ENCODE measurements around the gene FHOD3.
"Not testable (repeated sequence)": the region's sequence is repeated elsewhere in the genome, so short reads cannot be mapped to it uniquely, and the experiment has no call there.

Gene FHOD3

DNA sequence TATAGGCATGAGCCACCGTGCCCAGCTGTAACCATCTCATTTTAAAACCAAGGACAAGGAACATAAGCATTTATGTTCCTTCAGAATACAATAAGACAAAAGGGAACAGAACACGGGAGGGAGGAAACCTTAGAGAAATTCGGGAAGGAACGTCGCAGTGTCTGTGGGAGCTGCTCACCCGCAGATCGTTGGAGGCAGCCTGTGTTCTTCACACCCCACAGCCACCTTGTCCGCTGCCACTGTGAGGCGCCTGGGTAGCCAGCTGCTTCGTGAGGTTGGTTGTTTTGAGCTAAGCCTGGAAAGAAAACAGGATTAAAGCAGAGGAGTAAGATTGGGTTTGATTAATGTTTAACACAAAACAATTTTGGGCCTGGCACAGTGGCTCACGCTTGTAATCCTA lies 250.0 kb downstream of the FHOD3 start:
- Histone ChIP-seq H4K20me1 (ENCODE audit: insufficient read depth, low read length) (no peaks in the 10 kb centered on the region), H3K4me3 (ENCODE audit: low read length) (no peak overlapping the region), H3K79me2 (ENCODE audit: low read length) (no peaks in the 10 kb centered on the region), H3K9ac (ENCODE audit: low read length) (no peak overlapping the region), H3K27me3 (replicated peaks; ENCODE audit: insufficient read depth, low read length) (no peaks in the 10 kb centered on the region), H3K36me3 (replicated peaks; ENCODE audit: insufficient read depth, low read length) (no peaks in the 10 kb centered on the region), H2AFZ (ENCODE audit: low read length) (no peak overlapping the region), H3K4me2 (ENCODE audit: low read depth, low read length) (no peak overlapping the region), H3K9me3 (replicated peaks; ENCODE audit: insufficient read depth, low read length) (no peaks in the 10 kb centered on the region), H3F3A (ENCODE audit: insufficient read depth, low read length) (no peaks in the 10 kb centered on the region), H3K9me2 (replicated peaks; ENCODE audit: insufficient read depth, low read length) (no peaks in the 10 kb centered on the region), H3K27ac (ENCODE audit: low read length) (no peak overlapping the region), H3K4me1 (ENCODE audit: low read length) (no peaks in the 10 kb centered on the region)
- TF ChIP-seq, protein P1, sequence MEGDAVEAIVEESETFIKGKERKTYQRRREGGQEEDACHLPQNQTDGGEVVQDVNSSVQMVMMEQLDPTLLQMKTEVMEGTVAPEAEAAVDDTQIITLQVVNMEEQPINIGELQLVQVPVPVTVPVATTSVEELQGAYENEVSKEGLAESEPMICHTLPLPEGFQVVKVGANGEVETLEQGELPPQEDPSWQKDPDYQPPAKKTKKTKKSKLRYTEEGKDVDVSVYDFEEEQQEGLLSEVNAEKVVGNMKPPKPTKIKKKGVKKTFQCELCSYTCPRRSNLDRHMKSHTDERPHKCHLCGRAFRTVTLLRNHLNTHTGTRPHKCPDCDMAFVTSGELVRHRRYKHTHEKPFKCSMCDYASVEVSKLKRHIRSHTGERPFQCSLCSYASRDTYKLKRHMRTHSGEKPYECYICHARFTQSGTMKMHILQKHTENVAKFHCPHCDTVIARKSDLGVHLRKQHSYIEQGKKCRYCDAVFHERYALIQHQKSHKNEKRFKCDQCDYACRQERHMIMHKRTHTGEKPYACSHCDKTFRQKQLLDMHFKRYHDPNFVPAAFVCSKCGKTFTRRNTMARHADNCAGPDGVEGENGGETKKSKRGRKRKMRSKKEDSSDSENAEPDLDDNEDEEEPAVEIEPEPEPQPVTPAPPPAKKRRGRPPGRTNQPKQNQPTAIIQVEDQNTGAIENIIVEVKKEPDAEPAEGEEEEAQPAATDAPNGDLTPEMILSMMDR (IDR thresholded peaks at IDR 0.05; ENCODE audit: low read length), result no peak
- no peak for TF ChIP-seq EZH2phosphoT487 (IDR thresholded peaks at IDR 0.05; ENCODE audit: low read length)
- no peak for TF ChIP-seq EZH2 (optimal IDR thresholded peaks at IDR 0.05; ENCODE audit: low read depth, low read length)
- no peak for DNase-seq

DNA sequence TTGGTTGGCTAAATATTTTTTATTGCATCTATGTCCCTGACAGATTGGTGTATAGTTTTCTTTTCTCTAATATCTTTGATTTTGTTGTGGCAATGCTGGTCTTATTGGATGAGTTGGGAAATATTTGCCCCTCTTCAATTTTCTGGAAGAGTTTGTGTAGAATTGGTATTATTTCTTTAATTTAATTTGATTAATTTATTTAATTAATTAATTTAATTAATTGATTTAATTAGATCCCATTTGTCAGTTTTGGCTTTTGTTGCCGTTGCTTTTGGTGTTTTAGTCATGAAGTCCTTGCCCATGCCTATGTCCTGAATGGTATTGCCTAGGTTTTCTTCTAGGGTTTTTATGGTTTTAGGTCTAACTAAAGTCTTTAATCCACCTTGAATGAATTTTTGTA lies 253.8 kb downstream of the FHOD3 start:
- not testable (repeated sequence) for H3K4me3 ChIP-seq (ENCODE audit: low read length); H3K36me3 ChIP-seq (replicated peaks; ENCODE audit: insufficient read depth, low read length); H3K79me2 ChIP-seq (ENCODE audit: low read length); H4K20me1 ChIP-seq (ENCODE audit: insufficient read depth, low read length); H3F3A ChIP-seq (ENCODE audit: insufficient read depth, low read length); H3K4me1 ChIP-seq (ENCODE audit: low read length); H2AFZ ChIP-seq (ENCODE audit: low read length); H3K27ac ChIP-seq (ENCODE audit: low read length); H3K9me3 ChIP-seq (replicated peaks; ENCODE audit: insufficient read depth, low read length); DNase-seq; H3K27me3 ChIP-seq (replicated peaks; ENCODE audit: insufficient read depth, low read length); H3K9ac ChIP-seq (ENCODE audit: low read length); H3K9me2 ChIP-seq (replicated peaks; ENCODE audit: insufficient read depth, low read length); H3K4me2 ChIP-seq (ENCODE audit: low read depth, low read length)

DNA sequence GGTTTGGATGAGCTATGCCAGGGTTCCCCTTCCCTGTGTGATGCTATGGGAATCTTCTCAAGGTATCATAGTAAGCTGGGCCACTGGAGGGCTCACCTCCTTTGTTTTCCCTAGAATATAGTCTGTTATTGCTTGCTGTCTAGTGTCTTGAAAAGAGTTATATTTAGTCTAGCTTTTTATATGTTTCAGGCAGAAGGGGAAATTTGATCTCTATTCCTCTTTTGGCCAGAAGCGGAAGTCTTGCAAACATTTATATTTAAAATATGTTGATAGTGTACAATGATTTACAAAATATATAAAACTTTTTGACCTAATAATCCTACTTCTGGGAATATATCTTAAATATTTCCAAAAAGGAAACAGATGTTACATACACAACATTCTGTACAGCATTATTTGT lies 260.7 kb downstream of the FHOD3 start:
- no peaks in the 10 kb centered on the region for H3K4me1 ChIP-seq (ENCODE audit: low read length)
- DNase-seq, result no peak
- H3K79me2 ChIP-seq (ENCODE audit: low read length), result no peaks in the 10 kb centered on the region
- H3K4me2 ChIP-seq (ENCODE audit: low read depth, low read length), result no peak overlapping the region
- H3K36me3 ChIP-seq (replicated peaks; ENCODE audit: insufficient read depth, low read length), result no peaks in the 10 kb centered on the region
- H3K9ac ChIP-seq (ENCODE audit: low read length), result no peak overlapping the region
- no peak overlapping the region for H3K4me3 ChIP-seq (ENCODE audit: low read length)
- H3K27ac ChIP-seq (ENCODE audit: low read length), result no peak overlapping the region
- no peaks in the 10 kb centered on the region for H3K9me2 ChIP-seq (replicated peaks; ENCODE audit: insufficient read depth, low read length)
- H3K27me3 ChIP-seq (replicated peaks; ENCODE audit: insufficient read depth, low read length), result no peaks in the 10 kb centered on the region
- no peaks in the 10 kb centered on the region for H3K9me3 ChIP-seq (replicated peaks; ENCODE audit: insufficient read depth, low read length)
- no peaks in the 10 kb centered on the region for H3F3A ChIP-seq (ENCODE audit: insufficient read depth, low read length)
- TF ChIP-seq, protein P1 (IDR thresholded peaks at IDR 0.05; ENCODE audit: low read length), result no peak
- no peak for TF ChIP-seq EZH2phosphoT487 (IDR thresholded peaks at IDR 0.05; ENCODE audit: low read length)
- no peak for TF ChIP-seq EZH2 (optimal IDR thresholded peaks at IDR 0.05; ENCODE audit: low read depth, low read length)
- H2AFZ ChIP-seq (ENCODE audit: low read length), result no peak overlapping the region
- H4K20me1 ChIP-seq (ENCODE audit: insufficient read depth, low read length), result no peaks in the 10 kb centered on the region

DNA sequence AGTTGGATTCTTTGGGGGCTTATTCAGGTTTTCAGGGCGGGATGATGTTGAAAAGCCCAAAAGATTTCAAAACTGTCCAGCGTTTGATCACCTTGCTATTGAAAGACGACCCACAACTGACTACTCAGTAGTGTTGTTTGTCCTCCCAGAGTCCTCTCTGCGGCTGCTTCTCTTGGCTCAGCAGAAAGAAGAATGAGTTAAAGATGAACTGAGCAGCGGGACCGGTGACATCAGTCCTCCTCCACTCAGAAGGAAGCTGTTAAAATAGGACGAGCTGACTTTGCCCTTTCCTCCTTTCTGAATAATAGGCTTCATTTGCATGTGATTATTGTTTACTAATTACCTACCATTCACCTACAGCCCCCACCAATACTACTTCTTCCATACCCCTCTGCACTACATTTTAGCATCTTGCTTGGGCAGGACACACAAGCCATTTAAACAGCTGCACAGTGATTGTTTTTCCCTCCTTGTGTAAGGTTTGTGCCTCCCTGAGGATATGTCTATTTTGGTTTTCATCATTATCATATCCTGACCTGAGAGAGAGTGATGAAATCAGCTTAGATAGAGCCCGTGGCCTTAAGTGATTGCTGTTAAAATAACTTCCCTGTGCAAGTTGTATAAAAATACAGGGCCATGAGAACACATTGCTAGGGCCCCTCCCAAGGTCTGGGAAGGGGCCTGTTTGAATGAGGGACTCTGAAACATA lies 261.8 kb downstream of the FHOD3 start:
- H3K27ac ChIP-seq (ENCODE audit: low read length), result no peak overlapping the region
- no peaks in the 10 kb centered on the region for H3K9me3 ChIP-seq (replicated peaks; ENCODE audit: insufficient read depth, low read length)
- H3F3A ChIP-seq (ENCODE audit: insufficient read depth, low read length), result no peaks in the 10 kb centered on the region
- no peak overlapping the region for H3K9ac ChIP-seq (ENCODE audit: low read length)
- no peaks in the 10 kb centered on the region for H3K9me2 ChIP-seq (replicated peaks; ENCODE audit: insufficient read depth, low read length)
- TF ChIP-seq, protein P1 (IDR thresholded peaks at IDR 0.05; ENCODE audit: low read length), result no peak
- TF ChIP-seq EZH2phosphoT487 (IDR thresholded peaks at IDR 0.05; ENCODE audit: low read length) (no peak), EZH2 (optimal IDR thresholded peaks at IDR 0.05; ENCODE audit: low read depth, low read length) (no peak)
- no peak overlapping the region for H2AFZ ChIP-seq (ENCODE audit: low read length)
- no peaks in the 10 kb centered on the region for H3K36me3 ChIP-seq (replicated peaks; ENCODE audit: insufficient read depth, low read length)
- no peaks in the 10 kb centered on the region for H3K27me3 ChIP-seq (replicated peaks; ENCODE audit: insufficient read depth, low read length)
- H3K79me2 ChIP-seq (ENCODE audit: low read length), result no peaks in the 10 kb centered on the region
- no peaks in the 10 kb centered on the region for H3K4me1 ChIP-seq (ENCODE audit: low read length)
- no peak overlapping the region for H3K4me3 ChIP-seq (ENCODE audit: low read length)
- DNase-seq, result no peak
- H4K20me1 ChIP-seq (ENCODE audit: insufficient read depth, low read length), result no peaks in the 10 kb centered on the region
- no peak overlapping the region for H3K4me2 ChIP-seq (ENCODE audit: low read depth, low read length)

Data from MM.1S (cell line).